ENCODE results near the gene STXBP6.

The STXBP6 gene

GRCh38 chr14:25010471-25010870 is 39.5 kb downstream of the STXBP6 start:
- Histone ChIP-seq H3K27me3 (ENCODE audit: insufficient read depth, poor library complexity, severe bottlenecking) (peaks cover 3% of the 10 kb centered on the region), H3K4me1 (ENCODE audit: insufficient read depth, poor library complexity, severe bottlenecking) (peaks cover 7% of the 10 kb centered on the region), H3K9me3 (ENCODE audit: severe bottlenecking) (no peaks in the 10 kb centered on the region), H3K4me3 (ENCODE audit: severe bottlenecking) (no peak overlapping the region), H3K27ac (ENCODE audit: poor library complexity, severe bottlenecking) (no peak overlapping the region), H3K36me3 (ENCODE audit: low read depth) (no peaks in the 10 kb centered on the region)
- TF ChIP-seq CTCF (IDR thresholded peaks at IDR 0.05; ENCODE audit: poor library complexity, severe bottlenecking): no peak
- no peak for ATAC-seq (ENCODE audit: low read depth)
- no peak for DNase-seq (ENCODE audit: low spot score)

GRCh38 chr14:25009891-25010290 is 40.1 kb downstream of the STXBP6 start:
- H3K27me3 ChIP-seq (ENCODE audit: insufficient read depth, poor library complexity, severe bottlenecking): no peaks in the 10 kb centered on the region
- H3K27ac ChIP-seq (ENCODE audit: poor library complexity, severe bottlenecking): no peak overlapping the region
- no peak for DNase-seq (ENCODE audit: low spot score)
- H3K36me3 ChIP-seq (ENCODE audit: low read depth): no peaks in the 10 kb centered on the region
- no peak overlapping the region for H3K4me3 ChIP-seq (ENCODE audit: severe bottlenecking)
- ATAC-seq (ENCODE audit: low read depth): peak; percentile 33; the same call in 2 of the 3 replicates
- no peak for TF ChIP-seq CTCF (IDR thresholded peaks at IDR 0.05; ENCODE audit: poor library complexity, severe bottlenecking)
- peaks cover 7% of the 10 kb centered on the region for H3K4me1 ChIP-seq (ENCODE audit: insufficient read depth, poor library complexity, severe bottlenecking)
- H3K9me3 ChIP-seq (ENCODE audit: severe bottlenecking): no peaks in the 10 kb centered on the region

DNA sequence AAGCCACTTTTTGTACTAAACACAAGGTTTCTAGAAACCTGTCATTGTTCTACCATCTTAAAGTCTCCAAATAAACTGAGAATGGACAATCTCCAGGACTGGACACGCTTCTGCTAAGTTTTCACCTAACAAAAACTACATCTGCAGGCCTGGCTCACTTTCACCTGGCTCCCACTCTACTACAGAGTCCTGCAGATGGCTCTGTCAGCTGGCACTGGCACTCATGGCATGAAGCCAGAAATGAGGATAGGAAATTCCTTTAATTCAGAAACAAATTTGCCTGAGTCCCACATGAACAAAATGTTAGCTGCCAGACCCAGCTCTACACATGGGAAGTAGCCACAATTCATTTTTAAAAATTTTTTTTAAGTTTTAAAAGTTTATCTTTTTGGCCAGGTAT is 42.1 kb downstream of the STXBP6 start:
- H3K4me1 ChIP-seq (ENCODE audit: insufficient read depth, poor library complexity, severe bottlenecking): peaks cover 7% of the 10 kb centered on the region
- DNase-seq (ENCODE audit: low spot score) (no peak), ATAC-seq (ENCODE audit: low read depth) (no peak)
- no peaks in the 10 kb centered on the region for H3K36me3 ChIP-seq (ENCODE audit: low read depth)
- peak overlapping the region; percentile 8 for H3K27ac ChIP-seq (ENCODE audit: poor library complexity, severe bottlenecking)
- no peaks in the 10 kb centered on the region for H3K27me3 ChIP-seq (ENCODE audit: insufficient read depth, poor library complexity, severe bottlenecking)
- no peak overlapping the region for H3K4me3 ChIP-seq (ENCODE audit: severe bottlenecking)
- no peaks in the 10 kb centered on the region for H3K9me3 ChIP-seq (ENCODE audit: severe bottlenecking)
- TF ChIP-seq CTCF (IDR thresholded peaks at IDR 0.05; ENCODE audit: poor library complexity, severe bottlenecking): no peak

GRCh38 chr14:25006961-25007795 is 42.8 kb downstream of the STXBP6 start:
- peak; percentile 91 for ATAC-seq (ENCODE audit: low read depth)
- no peak overlapping the region for H3K4me3 ChIP-seq (ENCODE audit: severe bottlenecking)
- peak overlapping the region; percentile 8 for H3K27ac ChIP-seq (ENCODE audit: poor library complexity, severe bottlenecking)
- no peaks in the 10 kb centered on the region for H3K27me3 ChIP-seq (ENCODE audit: insufficient read depth, poor library complexity, severe bottlenecking)
- peaks cover 7% of the 10 kb centered on the region for H3K4me1 ChIP-seq (ENCODE audit: insufficient read depth, poor library complexity, severe bottlenecking)
- TF ChIP-seq CTCF (IDR thresholded peaks at IDR 0.05; ENCODE audit: poor library complexity, severe bottlenecking): no peak
- no peak for DNase-seq (ENCODE audit: low spot score)
- H3K36me3 ChIP-seq (ENCODE audit: low read depth): no peaks in the 10 kb centered on the region
- H3K9me3 ChIP-seq (ENCODE audit: severe bottlenecking): no peaks in the 10 kb centered on the region

DNA sequence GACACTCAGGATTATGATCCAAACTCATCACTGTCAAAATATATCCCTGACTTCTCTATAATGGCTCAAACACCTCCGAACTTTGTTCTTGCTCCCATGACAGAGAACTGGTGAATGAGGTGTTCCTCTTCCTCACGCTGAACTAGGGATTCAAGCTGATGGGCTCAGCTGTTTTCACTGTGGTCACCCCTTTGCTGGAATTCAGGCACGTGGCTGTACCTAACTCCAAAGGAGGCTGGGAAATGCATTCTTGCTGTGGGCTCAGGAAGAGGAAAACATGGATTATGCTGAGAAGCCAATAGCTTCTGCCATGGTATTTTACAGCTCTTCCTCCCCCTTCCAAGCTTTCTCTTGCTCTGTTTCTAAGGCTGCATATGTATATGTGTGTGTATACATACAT is 43.9 kb downstream of the STXBP6 start:
- DNase-seq (ENCODE audit: low spot score) (no peak), ATAC-seq (ENCODE audit: low read depth) (no peak)
- no peak overlapping the region for H3K4me3 ChIP-seq (ENCODE audit: severe bottlenecking)
- TF ChIP-seq CTCF (IDR thresholded peaks at IDR 0.05; ENCODE audit: poor library complexity, severe bottlenecking): no peak
- no peaks in the 10 kb centered on the region for H3K27me3 ChIP-seq (ENCODE audit: insufficient read depth, poor library complexity, severe bottlenecking)
- H3K4me1 ChIP-seq (ENCODE audit: insufficient read depth, poor library complexity, severe bottlenecking): peaks cover 7% of the 10 kb centered on the region
- H3K36me3 ChIP-seq (ENCODE audit: low read depth): no peaks in the 10 kb centered on the region
- H3K9me3 ChIP-seq (ENCODE audit: severe bottlenecking): no peaks in the 10 kb centered on the region
- H3K27ac ChIP-seq (ENCODE audit: poor library complexity, severe bottlenecking): no peak overlapping the region
